ENCODE results near the gene MAML2. TPM values are rescaled to one million over a fixed set of nuclear protein-coding genes. Genes with fewer than 3 reads are reported as not detected.

Gene MAML2
- total and polyA plus RNA-seq, 9 of the 15 experiments (the other 6 are each of a cell fraction or from before 2014, with no cell fraction given) = 0.79 to 6.8 (median 4.8) TPM

GRCh38 chr11:96043291-96043690 is 299.7 kb downstream of the MAML2 start:
- Histone ChIP-seq H3K4me1 (replicated peaks in 1 of 2; ENCODE audit: control insufficient read depth in 2 of 2, insufficient read depth in 2 of 2, low read length in 2 of 2) (no peaks in the 10 kb centered on the region), H3K9me1 (ENCODE audit: control insufficient read depth, insufficient read depth, low read length) (no peaks in the 10 kb centered on the region), H3K27me3 (ENCODE audit: control insufficient read depth in 2 of 2, insufficient read depth in 2 of 2, low read length in 2 of 2) (no peaks in the 10 kb centered on the region), H4K20me1 (replicated peaks; ENCODE audit: control insufficient read depth, insufficient read depth, low read length) (no peaks in the 10 kb centered on the region), H3K36me3 (ENCODE audit: control insufficient read depth, insufficient read depth, low read length) (no peaks in the 10 kb centered on the region), H3K9me3 (replicated peaks; ENCODE audit: control insufficient read depth, insufficient read depth, low read depth, low read length) (no peaks in the 10 kb centered on the region), H3K4me2 (ENCODE audit: insufficient read depth, low read length) (no peak overlapping the region), H3K9ac (ENCODE audit: insufficient read depth in 1 of 2, low read depth in 2 of 2, low read length in 2 of 2) (no peak overlapping the region), H3K79me2 (ENCODE audit: control insufficient read depth, insufficient read depth, low read length) (no peaks in the 10 kb centered on the region), H2AFZ (ENCODE audit: low read depth, low read length) (no peak overlapping the region), H3K27ac (ENCODE audit: extremely low read depth, low read depth, low read length) (no peak overlapping the region), H3K4me3 (no peak overlapping the region)
- in situ Hi-C loops (cut with MboI) = no loop called here
- WGBS (ENCODE audit: insufficient coverage, low coverage, missing lambda C conversion rate) = 8% methylated on average over 1 of the region's 1 CpG
- DNase-seq (ENCODE audit: extremely low read depth in 1 of 4, low spot score in 3 of 4) (no peak), FAIRE-seq (no peak), ATAC-seq (no peak)
- no peak for TF ChIP-seq HMG20A (CRISPR knock-in tag; conservative IDR thresholded peaks at IDR 0.05)
- no peak for TF ChIP-seq ZNF436 (CRISPR knock-in tag; IDR thresholded peaks at IDR 0.05)
- no peak for TF ChIP-seq FOXJ2 (tag; IDR thresholded peaks at IDR 0.05)
- no peak for TF ChIP-seq CBFB (CRISPR knock-in tag; IDR thresholded peaks at IDR 0.05)
- no peak for TF ChIP-seq ZNF644 (tag; IDR thresholded peaks at IDR 0.05; ENCODE audit: low read depth)
- TF ChIP-seq ZC3H8 (IDR thresholded peaks at IDR 0.05) = no peak
- TF ChIP-seq, protein P1, sequence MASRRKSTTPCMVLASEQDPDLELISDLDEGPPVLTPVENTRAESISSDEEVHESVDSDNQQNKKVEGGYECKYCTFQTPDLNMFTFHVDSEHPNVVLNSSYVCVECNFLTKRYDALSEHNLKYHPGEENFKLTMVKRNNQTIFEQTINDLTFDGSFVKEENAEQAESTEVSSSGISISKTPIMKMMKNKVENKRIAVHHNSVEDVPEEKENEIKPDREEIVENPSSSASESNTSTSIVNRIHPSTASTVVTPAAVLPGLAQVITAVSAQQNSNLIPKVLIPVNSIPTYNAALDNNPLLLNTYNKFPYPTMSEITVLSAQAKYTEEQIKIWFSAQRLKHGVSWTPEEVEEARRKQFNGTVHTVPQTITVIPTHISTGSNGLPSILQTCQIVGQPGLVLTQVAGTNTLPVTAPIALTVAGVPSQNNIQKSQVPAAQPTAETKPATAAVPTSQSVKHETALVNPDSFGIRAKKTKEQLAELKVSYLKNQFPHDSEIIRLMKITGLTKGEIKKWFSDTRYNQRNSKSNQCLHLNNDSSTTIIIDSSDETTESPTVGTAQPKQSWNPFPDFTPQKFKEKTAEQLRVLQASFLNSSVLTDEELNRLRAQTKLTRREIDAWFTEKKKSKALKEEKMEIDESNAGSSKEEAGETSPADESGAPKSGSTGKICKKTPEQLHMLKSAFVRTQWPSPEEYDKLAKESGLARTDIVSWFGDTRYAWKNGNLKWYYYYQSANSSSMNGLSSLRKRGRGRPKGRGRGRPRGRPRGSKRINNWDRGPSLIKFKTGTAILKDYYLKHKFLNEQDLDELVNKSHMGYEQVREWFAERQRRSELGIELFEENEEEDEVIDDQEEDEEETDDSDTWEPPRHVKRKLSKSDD (conservative IDR thresholded peaks at IDR 0.05; ENCODE audit: low read length) = no peak
- TF ChIP-seq SAFB (IDR thresholded peaks at IDR 0.05; ENCODE audit: borderline replicate concordance, low read depth, low read length) = no peak
- no peak for TF ChIP-seq ARNT (IDR thresholded peaks at IDR 0.05)
- intact Hi-C loops (cut with micrococcal nuclease) = no loop called here
- no TSS peak for BruUV-seq (replicated peaks)
- POLR2A ChIA-PET = no interaction called here
- CTCF ChIA-PET (ENCODE audit: low intra/inter-chr PET ratio) = no interaction called here

Data from K562 (cell line).